ENCODE measurements around the gene MAD1L1. TPM values are rescaled to one million over a fixed set of nuclear protein-coding genes. Genes with fewer than 3 reads are reported as not detected.

MAD1L1 gene
- total and polyA plus RNA-seq, 8 donors, result 21.4 to 58.8 (median 22.5) TPM

GRCh38 chr7:2251841-2252771 is 19.4 kb upstream of the MAD1L1 start:
- TF ChIP-seq CTCF (IDR thresholded peaks at IDR 0.05), result no peak
- Histone ChIP-seq H3K27ac (no peak overlapping the region), H3K4me1 (peaks cover 8 to 20% of the 10 kb centered on the region in 2 donors), H3K4me3 (no peak overlapping the region), H3K36me3 (peaks cover 0 to 49% of the 10 kb centered on the region in 2 donors), H3K27me3 (no peaks in the 10 kb centered on the region), H3K9me3 (no peaks in the 10 kb centered on the region)
- ATAC-seq, result peak; percentile 7
- no peak for DNase-seq
- intact Hi-C loops (cut with DNase I), result no loop called here

GRCh38 chr7:2251381-2251780 is 18.6 kb upstream of the MAD1L1 start:
- Histone ChIP-seq H3K36me3 (peaks cover 0 to 42% of the 10 kb centered on the region in 2 donors), H3K4me3 (no peak overlapping the region), H3K4me1 (peaks cover 8 to 24% of the 10 kb centered on the region in 2 donors), H3K27ac (no peak overlapping the region), H3K9me3 (no peaks in the 10 kb centered on the region), H3K27me3 (no peaks in the 10 kb centered on the region)
- no peak for DNase-seq
- no peak for TF ChIP-seq CTCF (IDR thresholded peaks at IDR 0.05)
- no peak for ATAC-seq
- intact Hi-C loops (cut with DNase I), result no loop called here

- TF ChIP-seq CTCF (IDR thresholded peaks at IDR 0.05), result no peak
- Histone ChIP-seq H3K9me3 (no peaks in the 10 kb centered on the region), H3K27ac (peak overlapping the region in 1 of 2 donors; percentile 79), H3K4me3 (no peak overlapping the region), H3K4me1 (peaks cover 8 to 30% of the 10 kb centered on the region in 2 donors), H3K27me3 (no peaks in the 10 kb centered on the region), H3K36me3 (peaks cover 0 to 28% of the 10 kb centered on the region in 2 donors)
- intact Hi-C loops (cut with DNase I), result loop anchor here in 1 of 2 donors (10.0 kb wide), 2 partner anchors 65 to 95 kb away; partner anchors contain the start of gene SNX8
- ATAC-seq (no peak), DNase-seq (peak in 1 of 4 donors; percentile 55)
These were observed 17.1 kb upstream of the MAD1L1 start for GRCh38 chr7:2249744-2250323.

GRCh38 chr7:2248984-2249694 is 16.4 kb upstream of the MAD1L1 start:
- intact Hi-C loops (cut with DNase I), result loop anchor here in 1 of 2 donors (10.0 kb wide), 2 partner anchors 66 to 96 kb away; partner anchors contain the start of gene SNX8
- no peaks in the 10 kb centered on the region for H3K9me3 ChIP-seq
- DNase-seq (peak in 3 of 4 donors; percentile 28 to 87 (median 83)), ATAC-seq (peak; percentile 63)
- no peak overlapping the region for H3K4me3 ChIP-seq
- H3K27ac ChIP-seq, result peak overlapping the region in 1 of 2 donors; percentile 79
- no peaks in the 10 kb centered on the region for H3K27me3 ChIP-seq
- H3K36me3 ChIP-seq, result peaks cover 0 to 21% of the 10 kb centered on the region in 2 donors
- peaks cover 8 to 30% of the 10 kb centered on the region in 2 donors for H3K4me1 ChIP-seq
- no peak for TF ChIP-seq CTCF (IDR thresholded peaks at IDR 0.05)

Data from left lung (tissue), 10 donors.